Neural progenitor cell (in vitro differentiated cells): Measurements from ENCODE around the gene RPTOR. TPM values are rescaled to one million over a fixed set of nuclear protein-coding genes. Genes with fewer than 3 reads are reported as not detected.

ENCODE experiments used
- DNase-seq: peaks from one replicate; pipeline ENCODE4 v3.0.0-alpha.2; 2016; ENCODE audit warnings: low spot score
- H2AFZ ChIP-seq: fragments of 200-600 bp; sonication (generic); replicated peaks from 2 replicates; pipeline ENCODE4 v1.6.1; 2016; ENCODE audit warnings: antibody characterized with exemption
- H3F3A ChIP-seq: fragments of 200-600 bp; sonication (generic); 2 replicates; pipeline ENCODE4 v1.6.1; 2016; ENCODE audit warnings: antibody characterized with exemption, low read depth
- H3K27ac ChIP-seq: fragments of 200-600 bp; sonication (generic); 2 replicates; pipeline ENCODE4 v1.5.1; 2016; ENCODE audit warnings: mild to moderate bottlenecking
- H3K27me3 ChIP-seq: fragments of 200-600 bp; sonication (generic); 2 replicates; pipeline ENCODE4 v1.6.1; 2016; ENCODE audit warnings: mild to moderate bottlenecking, moderate library complexity
- H3K36me3 ChIP-seq: fragments of 200-600 bp; sonication (generic); 2 replicates; pipeline ENCODE4 v1.5.1; 2016
- H3K4me1 ChIP-seq: fragments of 200-600 bp; sonication (generic); 2 replicates; pipeline ENCODE4 v1.6.1; 2016; ENCODE audit warnings: mixed run types
- H3K4me2 ChIP-seq: fragments of 200-600 bp; sonication (generic); 2 replicates; pipeline ENCODE4 v1.6.1; 2016
- H3K4me3 ChIP-seq: fragments of 200-600 bp; sonication (generic); 2 replicates; pipeline ENCODE4 v1.5.1; 2016
- H3K79me2 ChIP-seq: fragments of 200-600 bp; sonication (generic); 2 replicates; pipeline ENCODE4 v1.6.1; 2016; ENCODE audit warnings: low read depth
- H3K9ac ChIP-seq: fragments of 200-600 bp; sonication (generic); 2 replicates; pipeline ENCODE4 v1.6.1; 2016
- H3K9me3 ChIP-seq: fragments of 200-600 bp; sonication (generic); 2 replicates; pipeline ENCODE4 v1.5.1; 2016; ENCODE audit warnings: low read depth
- H4K20me1 ChIP-seq: fragments of 200-600 bp; sonication (generic); 2 replicates; pipeline ENCODE4 v1.6.1; 2016; ENCODE audit warnings: low read depth
- H3K27ac Mint-ChIP-seq: 3 replicates; pipeline ENCODE4 v1.8.0; 2021; ENCODE audit warnings: mixed read lengths
- H3K27me3 Mint-ChIP-seq: 2 replicates; pipeline ENCODE4 v1.8.0; 2022; ENCODE audit warnings: low read depth, mild to moderate bottlenecking, inconsistent platforms, moderate library complexity, mixed read lengths; ENCODE audit not compliant: insufficient read depth
- H3K36me3 Mint-ChIP-seq: 3 replicates; pipeline ENCODE4 v1.8.0; 2021; ENCODE audit warnings: mixed read lengths
- H3K4me1 Mint-ChIP-seq: 3 replicates; pipeline ENCODE4 v1.8.0; 2021; ENCODE audit warnings: mixed read lengths
- H3K4me3 Mint-ChIP-seq: 3 replicates; pipeline ENCODE4 v1.8.0; 2021; ENCODE audit warnings: mild to moderate bottlenecking, moderate library complexity, mixed read lengths
- H3K9me3 Mint-ChIP-seq: 3 replicates; pipeline ENCODE4 v1.8.0; 2020; ENCODE audit warnings: mixed read lengths
- CTCF ChIP-seq: fragments of 200-600 bp; sonication (generic); IDR thresholded peaks from 2 replicates; pipeline ENCODE4 v1.5.1; 2017; ENCODE audit warnings: antibody characterized with exemption, mild to moderate bottlenecking
- EZH2 ChIP-seq: fragments of 200-600 bp; sonication (generic); IDR thresholded peaks from 2 replicates; pipeline ENCODE4 v1.6.1; 2017; ENCODE audit warnings: antibody characterized with exemption, mild to moderate bottlenecking, moderate library complexity
- EZH2phosphoT487 ChIP-seq: fragments of 200-600 bp; sonication (generic); IDR thresholded peaks from 2 replicates; pipeline ENCODE4 v1.6.1; 2017; ENCODE audit warnings: antibody characterized with exemption
- total RNA-seq: library from RNA; depleted of rRNA; stranded (reverse); fragments of >200 nt; gene quantifications from 2 replicates; pipeline ENCODE4 v1.2.3, GENCODE V29; 2015; ENCODE audit warnings: low replicate concordance

The RPTOR gene
- total RNA-seq, 1 donor from 2014 or later: 7.4 TPM

- H2AFZ ChIP-seq: no peak overlapping the region
- Mint-ChIP-seq H3K36me3 (no peaks in the 10 kb centered on the region), H3K4me3 (no peak overlapping the region), H3K9me3 (no peaks in the 10 kb centered on the region), H3K4me1 (peaks cover 23% of the 10 kb centered on the region), H3K27ac (peak overlapping the region; percentile 57), H3K27me3 (peaks cover 20% of the 10 kb centered on the region)
- DNase-seq: no peak
- H3K36me3 ChIP-seq: no peaks in the 10 kb centered on the region
- H3K9ac ChIP-seq: no peak overlapping the region
- H3K27me3 ChIP-seq: peaks cover 23% of the 10 kb centered on the region
- no peaks in the 10 kb centered on the region for H4K20me1 ChIP-seq
- H3K4me3 ChIP-seq: no peak overlapping the region
- no peak overlapping the region for H3K4me2 ChIP-seq
- H3K4me1 ChIP-seq: peaks cover 4% of the 10 kb centered on the region
- H3K27ac ChIP-seq: no peak overlapping the region
- TF ChIP-seq CTCF: no peak
- no peaks in the 10 kb centered on the region for H3K79me2 ChIP-seq
- H3K9me3 ChIP-seq: no peaks in the 10 kb centered on the region
- no peaks in the 10 kb centered on the region for H3F3A ChIP-seq
These were observed 20.5 kb upstream of the RPTOR start for GRCh38 chr17:80523956-80524712.

GRCh38 chr17:80526116-80526910 is 18.3 kb upstream of the RPTOR start:
- no peaks in the 10 kb centered on the region for H4K20me1 ChIP-seq
- no peak for DNase-seq
- TF ChIP-seq EZH2phosphoT487 (no peak), CTCF (no peak), EZH2 (no peak)
- no peak overlapping the region for H3K27ac ChIP-seq
- Mint-ChIP-seq H3K4me1 (peaks cover 24% of the 10 kb centered on the region), H3K4me3 (no peak overlapping the region), H3K27me3 (peaks cover 22% of the 10 kb centered on the region), H3K27ac (no peak overlapping the region), H3K9me3 (no peaks in the 10 kb centered on the region), H3K36me3 (no peaks in the 10 kb centered on the region)
- H3K9ac ChIP-seq: no peak overlapping the region
- no peaks in the 10 kb centered on the region for H3F3A ChIP-seq
- no peak overlapping the region for H3K4me3 ChIP-seq
- no peak overlapping the region for H3K4me2 ChIP-seq
- no peaks in the 10 kb centered on the region for H3K79me2 ChIP-seq
- H3K36me3 ChIP-seq: no peaks in the 10 kb centered on the region
- peaks cover 4% of the 10 kb centered on the region for H3K4me1 ChIP-seq
- no peak overlapping the region for H2AFZ ChIP-seq
- H3K9me3 ChIP-seq: no peaks in the 10 kb centered on the region
- peaks cover 23% of the 10 kb centered on the region for H3K27me3 ChIP-seq

GRCh38 chr17:80527016-80527645 is 17.5 kb upstream of the RPTOR start:
- H3K4me3 ChIP-seq: no peak overlapping the region
- H3K9ac ChIP-seq: no peak overlapping the region
- H3F3A ChIP-seq: no peaks in the 10 kb centered on the region
- no peak for TF ChIP-seq EZH2
- no peak for TF ChIP-seq CTCF
- no peak for TF ChIP-seq EZH2phosphoT487
- no peak overlapping the region for H3K27ac Mint-ChIP-seq
- H3K4me2 ChIP-seq: no peak overlapping the region
- no peak overlapping the region for H3K4me3 Mint-ChIP-seq
- DNase-seq: no peak
- no peaks in the 10 kb centered on the region for H3K36me3 ChIP-seq
- no peaks in the 10 kb centered on the region for H3K79me2 ChIP-seq
- peak overlapping the region; percentile 9 for H2AFZ ChIP-seq
- H3K36me3 Mint-ChIP-seq: no peaks in the 10 kb centered on the region
- H4K20me1 ChIP-seq: no peaks in the 10 kb centered on the region
- no peaks in the 10 kb centered on the region for H3K9me3 ChIP-seq
- H3K9me3 Mint-ChIP-seq: no peaks in the 10 kb centered on the region
- H3K4me1 ChIP-seq: peaks cover 4% of the 10 kb centered on the region
- peaks cover 21% of the 10 kb centered on the region for H3K27me3 Mint-ChIP-seq
- H3K27ac ChIP-seq: no peak overlapping the region
- peaks cover 24% of the 10 kb centered on the region for H3K4me1 Mint-ChIP-seq
- peaks cover 23% of the 10 kb centered on the region for H3K27me3 ChIP-seq
